Stimulated activated CD4-positive, alpha-beta T cell treated with anti-CD3 and anti-CD28 coated beads, Interleukin-15, amount 100 ng/mL, for 48 hours (primary cell): ENCODE results near the gene SCD5.

ENCODE experiments used
- DNase-seq, 2 donors: peaks; one replicate each; pipeline ENCODE4 v3.0.0-alpha.2; 2020; ENCODE audit warnings: low read depth in 2 of 2

Gene SCD5

GRCh38 chr4:82726596-82726995 lies 72.0 kb downstream of the SCD5 start:
- DNase-seq: no peak

GRCh38 chr4:82721819-82722423 lies 76.7 kb downstream of the SCD5 start:
- peak in 1 of 2 donors; percentile 2 for DNase-seq

- no peak for DNase-seq
Measured at GRCh38 chr4:82718162-82718940, 80.2 kb downstream of the SCD5 start.

- no peak for DNase-seq
Measured at GRCh38 chr4:82715731-82716617, 82.6 kb downstream of the SCD5 start.

- no peak for DNase-seq
Measured at GRCh38 chr4:82713856-82714255, 84.7 kb downstream of the SCD5 start.

- DNase-seq: no peak
Measured at GRCh38 chr4:82712561-82712960, 86.0 kb downstream of the SCD5 start.

- DNase-seq: no peak
Measured at GRCh38 chr4:82711158-82711785, 87.3 kb downstream of the SCD5 start.

- DNase-seq: no peak
Measured at GRCh38 chr4:82710197-82710929, 88.2 kb downstream of the SCD5 start.

- DNase-seq: no peak
Measured at GRCh38 chr4:82708982-82709381, 89.6 kb downstream of the SCD5 start.

- DNase-seq: no peak
Measured at GRCh38 chr4:82706349-82707000, 92.1 kb downstream of the SCD5 start.

GRCh38 chr4:82705928-82706300 lies 92.7 kb downstream of the SCD5 start:
- DNase-seq: no peak

GRCh38 chr4:82705169-82705927 lies 93.2 kb downstream of the SCD5 start:
- no peak for DNase-seq

GRCh38 chr4:82704156-82704555 lies 94.4 kb downstream of the SCD5 start:
- no peak for DNase-seq

GRCh38 chr4:82698412-82698811 lies 100.2 kb downstream of the SCD5 start:
- DNase-seq: no peak

GRCh38 chr4:82697561-82697960 lies 101.0 kb downstream of the SCD5 start:
- no peak for DNase-seq

GRCh38 chr4:82696117-82696860 lies 102.3 kb downstream of the SCD5 start:
- DNase-seq: no peak

- no peak for DNase-seq
Measured at GRCh38 chr4:82694892-82695291, 103.7 kb downstream of the SCD5 start.

- DNase-seq: no peak
Measured at GRCh38 chr4:82694046-82694445, 104.5 kb downstream of the SCD5 start.

- DNase-seq: no peak
Measured at GRCh38 chr4:82692101-82692780, 106.4 kb downstream of the SCD5 start.
